Measurements from ENCODE around the gene MID1. TPM values are rescaled to one million over a fixed set of nuclear protein-coding genes. Genes with fewer than 3 reads are reported as not detected.

The MID1 gene
- total RNA-seq, 1 experiment from 2014 or later = 79.5 TPM

GRCh38 chrX:10629905-10630304 is 9.5 kb upstream of the MID1 start:
- BruUV-seq (replicated peaks) = no TSS peak
- peaks cover 43% of the 10 kb centered on the region for H3K4me1 ChIP-seq (replicated peaks; ENCODE audit: insufficient read depth)
- no peaks in the 10 kb centered on the region for H3K36me3 ChIP-seq (ENCODE audit: low read depth)
- H4K20me1 ChIP-seq (ENCODE audit: insufficient read depth) = no peaks in the 10 kb centered on the region
- H3K4me3 ChIP-seq = no peak overlapping the region
- POLR2A ChIA-PET (ENCODE audit: unreplicated experiment) = no interaction called here
- TF ChIP-seq, protein P1, sequence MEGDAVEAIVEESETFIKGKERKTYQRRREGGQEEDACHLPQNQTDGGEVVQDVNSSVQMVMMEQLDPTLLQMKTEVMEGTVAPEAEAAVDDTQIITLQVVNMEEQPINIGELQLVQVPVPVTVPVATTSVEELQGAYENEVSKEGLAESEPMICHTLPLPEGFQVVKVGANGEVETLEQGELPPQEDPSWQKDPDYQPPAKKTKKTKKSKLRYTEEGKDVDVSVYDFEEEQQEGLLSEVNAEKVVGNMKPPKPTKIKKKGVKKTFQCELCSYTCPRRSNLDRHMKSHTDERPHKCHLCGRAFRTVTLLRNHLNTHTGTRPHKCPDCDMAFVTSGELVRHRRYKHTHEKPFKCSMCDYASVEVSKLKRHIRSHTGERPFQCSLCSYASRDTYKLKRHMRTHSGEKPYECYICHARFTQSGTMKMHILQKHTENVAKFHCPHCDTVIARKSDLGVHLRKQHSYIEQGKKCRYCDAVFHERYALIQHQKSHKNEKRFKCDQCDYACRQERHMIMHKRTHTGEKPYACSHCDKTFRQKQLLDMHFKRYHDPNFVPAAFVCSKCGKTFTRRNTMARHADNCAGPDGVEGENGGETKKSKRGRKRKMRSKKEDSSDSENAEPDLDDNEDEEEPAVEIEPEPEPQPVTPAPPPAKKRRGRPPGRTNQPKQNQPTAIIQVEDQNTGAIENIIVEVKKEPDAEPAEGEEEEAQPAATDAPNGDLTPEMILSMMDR (conservative IDR thresholded peaks at IDR 0.05) = no peak
- no peak for TF ChIP-seq EZH2 (IDR thresholded peaks at IDR 0.05; ENCODE audit: low read depth)
- H2AFZ ChIP-seq = no peak overlapping the region
- no peak overlapping the region for H3K4me2 ChIP-seq
- DNase-seq = no peak
- no peaks in the 10 kb centered on the region for H3K9me2 ChIP-seq (ENCODE audit: insufficient read depth)
- CTCF ChIA-PET = no interaction called here
- no peak overlapping the region for H3K27ac ChIP-seq
- intact Hi-C loops (cut with micrococcal nuclease; ENCODE audit: unreplicated experiment) = loop anchor here (1.0 to 10.0 kb wide), 3 partner anchors 12 to 645 kb away; no protein-coding TSS in a partner anchor
- no peaks in the 10 kb centered on the region for H3K27me3 ChIP-seq (ENCODE audit: insufficient read depth, low read depth)
- H3K79me2 ChIP-seq (ENCODE audit: low read depth) = no peaks in the 10 kb centered on the region
- H3F3A ChIP-seq (ENCODE audit: insufficient read depth, low read depth) = peaks cover 19% of the 10 kb centered on the region
- no peaks in the 10 kb centered on the region for H3K9me3 ChIP-seq (ENCODE audit: insufficient read depth, low read depth)

DNA sequence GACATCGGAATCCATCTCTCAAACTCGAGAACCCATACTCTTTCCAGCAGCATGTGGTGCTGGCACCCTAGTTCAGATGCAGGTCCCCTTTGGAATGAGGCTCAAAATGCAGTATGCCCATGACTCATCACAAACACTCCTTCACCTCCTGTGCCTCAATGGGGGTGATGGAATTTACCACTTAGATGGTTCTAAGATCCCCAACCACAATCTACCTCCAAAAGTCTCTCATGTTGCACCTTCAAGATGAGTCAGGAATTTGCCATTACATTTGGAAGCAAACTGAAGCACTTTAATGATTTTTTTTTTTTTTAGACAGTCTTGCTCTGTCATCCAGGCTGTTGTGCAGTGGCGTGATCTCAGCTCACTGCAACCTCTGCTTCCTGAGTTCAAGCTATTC is 8.5 kb upstream of the MID1 start:
- ChIA-PET CTCF (no interaction called here), POLR2A (ENCODE audit: unreplicated experiment) (no interaction called here)
- H3K9me3 ChIP-seq (ENCODE audit: insufficient read depth, low read depth) = no peaks in the 10 kb centered on the region
- intact Hi-C loops (cut with micrococcal nuclease; ENCODE audit: unreplicated experiment) = loop anchor here (1.0 kb wide), 1 partner anchor 11 kb away; no protein-coding TSS in a partner anchor
- H3K4me2 ChIP-seq = no peak overlapping the region
- no peaks in the 10 kb centered on the region for H3K9me2 ChIP-seq (ENCODE audit: insufficient read depth)
- DNase-seq = peak; percentile 39 to 68
- H3K27ac ChIP-seq = peak overlapping the region; percentile 56; the same call in 1 of the 2 replicates
- H3K27me3 ChIP-seq (ENCODE audit: insufficient read depth, low read depth) = no peaks in the 10 kb centered on the region
- no peaks in the 10 kb centered on the region for H3K79me2 ChIP-seq (ENCODE audit: low read depth)
- no peak for TF ChIP-seq EZH2 (IDR thresholded peaks at IDR 0.05; ENCODE audit: low read depth)
- TF ChIP-seq, protein P1 (conservative IDR thresholded peaks at IDR 0.05) = no peak
- peaks cover 34% of the 10 kb centered on the region for H3K4me1 ChIP-seq (replicated peaks; ENCODE audit: insufficient read depth)
- H3K4me3 ChIP-seq = no peak overlapping the region
- peaks cover 9% of the 10 kb centered on the region; the same call in 1 of the 2 replicates for H3F3A ChIP-seq (ENCODE audit: insufficient read depth, low read depth)
- no peaks in the 10 kb centered on the region for H3K36me3 ChIP-seq (ENCODE audit: low read depth)
- no TSS peak for BruUV-seq (replicated peaks)
- no peaks in the 10 kb centered on the region for H4K20me1 ChIP-seq (ENCODE audit: insufficient read depth)
- H2AFZ ChIP-seq = no peak overlapping the region

GRCh38 chrX:10622197-10622596 is 1.8 kb upstream of the MID1 start:
- no peak for TF ChIP-seq EZH2 (IDR thresholded peaks at IDR 0.05; ENCODE audit: low read depth)
- TF ChIP-seq, protein P1 (conservative IDR thresholded peaks at IDR 0.05) = no peak
- intact Hi-C loops (cut with micrococcal nuclease; ENCODE audit: unreplicated experiment) = no loop called here
- no peak overlapping the region for H2AFZ ChIP-seq
- H3F3A ChIP-seq (ENCODE audit: insufficient read depth, low read depth) = peaks cover 18% of the 10 kb centered on the region; the same call in 1 of the 2 replicates
- no peaks in the 10 kb centered on the region for H3K36me3 ChIP-seq (ENCODE audit: low read depth)
- no peak overlapping the region for H3K4me2 ChIP-seq
- no TSS peak for BruUV-seq (replicated peaks)
- ChIA-PET CTCF (no interaction called here), POLR2A (ENCODE audit: unreplicated experiment) (no interaction called here)
- H3K9me2 ChIP-seq (ENCODE audit: insufficient read depth) = no peaks in the 10 kb centered on the region
- no peak overlapping the region for H3K27ac ChIP-seq
- no peaks in the 10 kb centered on the region for H3K27me3 ChIP-seq (ENCODE audit: insufficient read depth, low read depth)
- H3K79me2 ChIP-seq (ENCODE audit: low read depth) = peaks cover 27% of the 10 kb centered on the region
- H4K20me1 ChIP-seq (ENCODE audit: insufficient read depth) = no peaks in the 10 kb centered on the region
- H3K9me3 ChIP-seq (ENCODE audit: insufficient read depth, low read depth) = no peaks in the 10 kb centered on the region
- H3K4me3 ChIP-seq = no peak overlapping the region
- peaks cover 17% of the 10 kb centered on the region for H3K4me1 ChIP-seq (replicated peaks; ENCODE audit: insufficient read depth)
- DNase-seq = no peak

Data from PC-9 (cell line).